Measurements from ENCODE around the gene TMEM212.

DNA sequence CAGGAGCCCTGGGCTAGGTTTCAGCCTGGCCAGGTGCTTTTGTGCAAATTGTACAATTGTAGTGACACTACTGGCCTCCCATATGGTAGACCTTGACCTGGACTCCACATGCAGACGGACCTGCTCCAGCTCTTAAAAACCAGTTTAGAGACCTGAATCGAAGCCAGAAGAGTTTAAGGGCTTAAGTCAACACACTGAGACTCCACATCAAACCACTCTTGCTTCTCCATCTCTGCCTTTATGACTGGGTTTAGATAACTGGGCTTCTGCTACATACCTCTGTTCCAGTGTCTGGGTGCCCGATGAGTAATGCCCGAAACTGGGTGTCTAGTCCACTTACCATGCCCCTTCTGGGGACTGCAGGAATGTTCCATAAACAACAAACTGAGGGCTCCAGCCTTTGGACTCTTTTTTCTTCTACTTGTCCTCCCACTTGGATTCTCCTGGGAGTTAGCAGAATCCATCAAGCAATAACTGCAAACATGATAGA lies 32.8 kb downstream of the TMEM212 start:
- TF ChIP-seq POLR2A (IDR thresholded peaks at IDR 0.05; ENCODE audit: low read depth, low read length) (no peak), TAF1 (IDR thresholded peaks at IDR 0.05; ENCODE audit: borderline replicate concordance, low read depth, low read length) (no peak)

Measured in GM12892 (cell line).